Stimulated activated CD4-positive, alpha-beta T cell treated with anti-CD3 and anti-CD28 coated beads, Interleukin-15, amount 100 ng/mL, for 48 hours (primary cell): ENCODE data around the gene IGSF9.

Experiments
- DNase-seq, 2 donors: peaks; one replicate each; pipeline ENCODE4 v3.0.0-alpha.2; 2020; ENCODE audit warnings: low read depth in 2 of 2

The IGSF9 gene

GRCh38 chr1:159945483-159946241 is at the start of gene IGSF9:
Gene IGSF9, minus strand, starts transcription at chr1:159945613. Its CDS starts 2,159 bp downstream, at chr1:159943454.
- DNase-seq: peak; percentile 32 to 56

DNA sequence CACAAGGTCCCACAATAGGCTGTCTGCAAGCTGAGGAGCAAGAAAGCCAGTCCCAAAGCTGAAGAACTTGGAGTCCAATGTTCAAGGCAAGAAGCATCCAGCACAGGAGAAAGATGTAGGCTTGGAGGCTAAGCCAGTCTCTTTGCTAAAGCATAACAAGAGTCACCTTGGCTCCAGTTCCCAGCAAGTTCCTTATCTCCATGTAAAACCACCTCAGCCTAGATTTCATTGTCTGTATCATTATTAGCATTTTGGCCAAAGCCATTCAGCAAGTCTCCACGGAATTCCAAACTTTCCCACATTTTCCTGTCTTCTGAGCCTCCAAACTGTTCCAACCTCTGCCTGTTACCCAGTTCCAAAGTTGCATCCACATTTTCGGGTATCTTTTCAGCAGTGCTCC is 49.5 kb upstream of the IGSF9 start:
- no peak for DNase-seq

- no peak for DNase-seq
These were observed 48.5 kb upstream of the IGSF9 start for GRCh38 chr1:159993911-159994310.

GRCh38 chr1:159992161-159992560 is 46.7 kb upstream of the IGSF9 start:
- no peak for DNase-seq

GRCh38 chr1:159991513-159991912 is 46.1 kb upstream of the IGSF9 start:
- no peak for DNase-seq

DNA sequence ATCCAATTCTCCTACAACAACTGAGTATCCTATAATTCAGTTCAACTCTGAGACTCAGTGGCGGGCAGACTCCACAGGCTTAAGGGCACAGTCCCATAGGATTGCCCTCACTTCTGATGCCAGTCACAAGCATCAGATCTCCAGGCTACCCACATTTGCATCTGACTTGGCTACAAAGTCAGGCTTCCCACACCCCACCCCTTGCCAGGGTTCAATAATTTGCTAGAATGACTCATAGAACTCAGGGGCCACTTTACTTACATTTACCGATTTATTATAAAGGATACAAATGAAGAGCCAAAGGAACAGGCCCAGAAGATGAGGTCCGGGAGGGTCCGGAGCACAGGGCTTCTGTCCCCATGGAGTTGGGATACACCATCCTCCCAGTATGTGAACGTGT is 44.6 kb upstream of the IGSF9 start:
- DNase-seq: no peak

DNA sequence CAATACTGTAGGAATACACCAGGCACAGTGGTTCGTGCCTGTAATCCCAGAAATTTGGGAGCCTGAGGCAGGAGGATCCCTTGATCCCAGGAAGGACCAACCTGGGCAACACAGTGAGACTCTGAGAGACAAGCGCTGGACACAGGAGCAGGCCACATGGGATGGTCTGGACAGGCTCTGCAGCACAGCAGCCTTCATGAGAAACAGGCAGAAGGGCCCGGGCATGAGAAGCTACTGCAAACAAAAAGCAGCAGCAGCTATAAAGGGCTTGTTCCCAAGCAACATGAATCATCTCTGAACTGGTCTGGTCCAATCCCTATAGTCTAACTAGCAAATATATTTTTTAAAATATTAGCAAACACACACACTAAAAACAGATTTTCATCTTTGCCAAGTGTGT is 44.2 kb upstream of the IGSF9 start:
- DNase-seq: no peak

- DNase-seq: no peak
These were observed 42.6 kb upstream of the IGSF9 start for GRCh38 chr1:159988006-159988405.

DNA sequence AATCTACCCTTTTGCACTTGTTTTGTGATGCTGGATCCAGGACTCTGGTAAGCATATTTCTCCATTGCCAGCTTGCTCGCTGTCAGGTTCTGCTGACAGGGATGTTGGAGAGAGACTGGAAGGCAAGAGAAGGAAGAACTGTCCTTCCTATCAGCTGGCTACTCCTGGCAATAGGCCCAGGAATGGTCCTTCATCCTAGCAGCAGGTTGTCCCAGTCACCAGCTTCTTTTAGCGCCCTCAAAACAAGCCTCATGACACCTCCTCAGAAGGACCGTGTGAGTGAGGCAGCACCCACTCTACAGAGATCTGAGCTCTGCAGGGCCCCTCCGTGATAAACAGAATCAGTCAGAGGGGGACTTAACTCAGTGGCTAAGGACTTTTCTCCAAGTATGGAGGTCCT is 41.8 kb upstream of the IGSF9 start:
- DNase-seq: no peak

DNA sequence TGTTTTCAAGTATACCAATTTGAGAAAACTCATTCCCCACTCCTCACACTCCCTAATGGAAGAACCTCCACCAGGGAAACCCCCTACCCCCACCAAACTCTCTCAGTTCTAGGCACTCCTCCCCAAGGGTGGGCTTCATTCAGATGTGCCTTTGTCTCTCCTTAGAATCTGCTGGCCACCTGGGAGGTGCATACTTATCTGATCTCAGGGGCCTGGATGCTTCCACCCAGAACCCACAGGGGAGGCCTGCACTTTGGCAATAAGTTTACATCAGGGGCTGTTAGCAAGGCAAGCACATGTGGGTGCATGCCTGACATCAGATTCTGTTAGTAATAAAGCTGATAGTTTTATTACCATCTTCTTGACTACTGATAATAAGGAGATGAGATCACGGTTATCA is 41.1 kb upstream of the IGSF9 start:
- no peak for DNase-seq

GRCh38 chr1:159986093-159986492 is 40.7 kb upstream of the IGSF9 start:
- DNase-seq: no peak

DNA sequence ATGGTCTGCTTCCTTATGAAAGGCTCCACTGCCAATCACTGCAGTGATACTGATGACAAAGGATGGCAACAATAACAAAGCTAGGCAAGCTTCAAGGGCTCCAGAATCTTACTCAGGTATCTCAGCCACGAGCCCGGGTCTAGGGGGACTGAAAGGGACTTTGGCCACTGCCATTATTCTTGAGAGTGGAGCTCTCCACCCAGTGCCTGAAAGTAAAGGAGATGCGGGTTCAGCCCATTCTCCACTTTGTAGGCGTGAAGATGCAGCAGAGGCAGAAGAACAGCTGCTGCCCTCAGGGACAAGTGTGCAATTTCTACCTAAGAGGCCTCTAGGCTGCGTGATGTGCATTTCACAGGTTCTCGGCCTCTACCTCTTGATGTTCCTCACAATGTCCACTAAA is 40.1 kb upstream of the IGSF9 start:
- no peak for DNase-seq

DNA sequence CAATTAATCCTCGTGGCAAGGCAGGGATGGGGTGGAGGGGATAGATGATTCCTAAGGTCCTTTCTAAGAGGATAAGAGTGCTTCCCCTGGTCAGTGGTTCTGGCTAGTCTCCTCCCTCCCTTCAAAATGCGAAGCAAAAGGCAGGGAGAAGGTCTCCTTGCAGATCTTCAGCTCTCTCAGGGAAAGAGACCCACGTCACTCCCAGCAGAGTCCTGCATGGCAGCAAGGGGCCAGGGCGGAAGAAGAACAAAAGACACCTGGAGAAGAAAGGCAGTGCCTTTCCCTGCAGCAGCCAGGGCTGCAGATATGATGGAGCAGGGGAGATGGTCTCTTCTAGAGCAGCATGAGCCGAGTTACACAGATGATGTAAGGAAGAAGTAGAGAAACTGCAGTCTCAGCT is 38.3 kb upstream of the IGSF9 start:
- DNase-seq: no peak

DNA sequence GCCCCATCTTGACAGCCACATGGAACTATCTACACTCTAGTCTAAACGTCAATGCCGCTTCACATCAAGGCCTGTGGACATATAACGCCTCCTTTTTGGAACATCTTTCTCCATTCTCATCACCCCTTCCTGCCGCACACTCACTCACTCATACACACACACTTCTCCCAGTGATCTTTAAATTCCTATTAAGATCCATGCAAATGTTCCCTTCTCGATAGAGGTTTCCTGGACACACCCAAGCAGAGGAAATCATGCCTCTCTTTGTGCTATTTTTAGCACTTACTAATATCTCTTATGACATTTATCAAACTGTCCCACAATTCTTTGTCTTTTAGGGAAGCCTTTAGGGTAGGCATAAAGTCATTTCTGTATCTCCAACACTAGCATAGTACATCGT is 36.9 kb upstream of the IGSF9 start:
- no peak for DNase-seq

GRCh38 chr1:159981351-159982055 is 36.1 kb upstream of the IGSF9 start:
- DNase-seq: no peak

- no peak for DNase-seq
These were observed 35.4 kb upstream of the IGSF9 start for GRCh38 chr1:159980786-159981185.

- no peak for DNase-seq
These were observed 34.7 kb upstream of the IGSF9 start for GRCh38 chr1:159980076-159980475.

- DNase-seq: no peak
These were observed 33.8 kb upstream of the IGSF9 start for GRCh38 chr1:159979257-159979656.

DNA sequence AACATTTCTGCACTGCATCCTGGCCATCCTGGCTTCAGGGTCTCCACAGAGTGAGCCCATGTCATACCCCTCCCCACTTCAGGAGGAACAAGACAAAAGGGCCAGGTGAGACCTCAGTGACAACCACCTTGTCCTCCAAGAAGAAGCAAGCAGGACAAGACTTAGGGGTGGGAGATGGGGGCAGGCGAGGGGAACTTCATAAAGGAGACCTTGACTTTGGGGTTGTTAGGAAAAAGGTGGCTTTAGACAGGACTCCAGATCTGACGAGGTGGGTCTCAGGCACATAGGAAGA is 32.6 kb upstream of the IGSF9 start:
- no peak for DNase-seq

GRCh38 chr1:159977364-159978106 is 32.1 kb upstream of the IGSF9 start:
- no peak for DNase-seq

GRCh38 chr1:159974350-159974965 is 29.0 kb upstream of the IGSF9 start:
- no peak for DNase-seq

- no peak for DNase-seq
These were observed 28.0 kb upstream of the IGSF9 start for GRCh38 chr1:159973350-159973940.
